Measurements from ENCODE around the gene MAN2B1. TPM values are rescaled to one million over a fixed set of nuclear protein-coding genes. Genes with fewer than 3 reads are reported as not detected.
A peak's percentile ranks its signal among the peaks of the same experiment; 100 is the strongest.
"Not testable (repeated sequence)": the region's sequence is repeated elsewhere in the genome, so short reads cannot be mapped to it uniquely, and the experiment has no call there.

The MAN2B1 gene
- polyA plus RNA-seq, 4 donors: 24.9 to 35.3 (median 29.7) TPM

DNA sequence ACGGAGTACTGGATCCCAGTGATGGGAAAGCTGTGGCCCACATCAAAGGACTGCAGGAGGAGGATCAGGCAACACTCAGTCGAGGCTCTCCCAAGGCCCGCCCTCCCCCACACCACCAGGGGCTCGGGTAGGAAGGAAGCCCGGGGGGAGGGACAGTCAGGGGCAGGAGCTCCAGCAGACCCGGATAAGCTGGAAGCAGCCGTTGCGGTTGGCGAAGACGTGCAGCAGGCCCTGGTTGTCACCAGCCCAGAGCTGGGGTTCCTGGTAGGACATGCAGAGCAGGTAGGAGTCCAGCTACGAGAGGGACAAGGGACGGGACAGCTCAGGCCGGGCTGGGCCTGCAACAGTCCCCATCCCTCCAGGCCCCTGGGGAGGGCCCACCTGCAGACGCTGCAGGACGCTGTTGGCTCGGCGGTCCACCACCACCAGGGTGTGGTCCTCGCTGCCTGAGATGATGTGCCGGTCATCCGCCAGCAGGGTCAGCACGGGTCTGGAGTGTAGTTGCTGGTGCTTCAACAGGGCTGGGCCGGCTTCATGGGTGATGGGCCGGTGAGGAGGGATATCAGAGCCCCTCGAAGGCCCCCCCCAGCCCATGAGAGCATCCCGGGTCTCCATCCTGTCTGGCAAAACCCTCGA is 23.2 kb upstream of the MAN2B1 start:
- DNase-seq (ENCODE audit: low read depth in 4 of 4, low spot score in 3 of 4): no peak

DNA sequence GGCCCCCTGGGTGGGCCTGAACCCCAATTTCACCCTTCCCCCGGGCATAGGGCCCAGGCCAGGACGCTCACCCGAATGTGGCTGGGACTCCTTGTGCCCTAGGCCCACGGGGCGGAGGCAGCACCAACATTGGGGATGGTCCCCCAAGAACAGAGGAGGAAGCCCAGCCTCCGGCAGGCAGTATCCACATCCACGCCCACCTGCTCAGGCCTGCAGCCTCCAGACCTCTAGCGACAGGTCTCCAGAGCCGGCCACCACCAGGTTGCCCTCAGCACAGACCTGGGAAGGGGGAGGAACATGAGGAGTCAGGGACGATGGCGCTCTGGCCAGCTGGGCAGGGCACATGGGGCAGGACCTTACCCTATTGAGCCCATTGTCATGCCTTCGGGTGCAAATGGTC is 22.5 kb upstream of the MAN2B1 start:
- DNase-seq (ENCODE audit: low read depth in 4 of 4, low spot score in 3 of 4): no peak

GRCh38 chr19:12687496-12688196 is 21.1 kb upstream of the MAN2B1 start, which contains the start of gene GNG14:
GNG14 (plus strand) TSS chr19:12687998; CDS start chr19:12688049, 51 bp downstream.
- no peak for DNase-seq (ENCODE audit: low read depth in 4 of 4, low spot score in 3 of 4)

- no peak for DNase-seq (ENCODE audit: low read depth in 4 of 4, low spot score in 3 of 4)
Observed at GRCh38 chr19:12685831-12686230, 19.3 kb upstream of the MAN2B1 start.

DNA sequence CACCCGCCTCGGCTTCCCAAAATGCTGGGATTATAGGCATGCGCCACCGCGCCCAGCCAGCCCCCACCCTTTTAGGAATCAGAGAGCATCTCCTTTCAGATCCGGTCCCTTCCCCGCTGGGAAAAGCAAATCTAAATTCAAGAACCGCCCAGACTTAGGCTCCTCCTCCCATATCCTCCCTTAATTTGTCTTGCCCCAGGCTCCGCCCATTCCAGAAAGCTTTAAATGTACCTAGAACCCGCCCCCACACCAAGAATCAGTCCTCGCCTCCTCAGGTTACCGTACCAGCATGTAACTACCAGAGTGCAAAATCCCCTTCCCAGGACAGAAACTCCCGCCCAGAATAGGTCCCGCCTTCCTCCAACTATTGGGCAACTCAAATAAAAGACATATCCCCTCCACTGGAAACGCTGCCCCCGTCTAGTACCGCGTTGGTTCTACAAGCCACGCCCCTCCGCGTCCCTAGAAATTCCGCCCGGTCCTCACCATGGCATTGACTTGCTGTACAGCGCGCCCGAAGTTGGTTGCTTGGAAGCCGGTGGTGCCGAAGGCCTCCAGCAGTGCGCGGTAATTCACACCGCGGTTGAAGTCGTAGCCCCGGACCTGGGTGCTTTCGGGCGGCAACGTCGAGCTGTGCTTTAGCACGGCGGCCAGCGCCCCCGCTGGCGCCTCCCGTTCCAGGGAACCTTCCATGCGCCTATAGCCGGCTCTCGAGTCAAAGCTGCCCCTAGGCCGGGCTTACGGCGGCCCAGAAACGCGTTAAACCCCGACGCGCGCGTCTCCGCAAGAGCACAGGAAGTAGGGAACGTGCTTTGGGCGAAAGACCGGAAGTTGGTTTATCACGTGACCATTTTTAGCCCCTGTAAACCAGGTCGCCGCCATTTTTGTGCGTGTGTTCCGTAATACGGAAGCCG is 14.8 kb upstream of the MAN2B1 start, which contains the start of gene DHPS:
Gene DHPS, minus strand, starts transcription at position 807 of the 914 bp plus-strand sequence. Its CDS starts 114 bp downstream, at position 693.
- DNase-seq (ENCODE audit: low read depth in 4 of 4, low spot score in 3 of 4): peak; percentile 94 to 97 (median 95)

DNA sequence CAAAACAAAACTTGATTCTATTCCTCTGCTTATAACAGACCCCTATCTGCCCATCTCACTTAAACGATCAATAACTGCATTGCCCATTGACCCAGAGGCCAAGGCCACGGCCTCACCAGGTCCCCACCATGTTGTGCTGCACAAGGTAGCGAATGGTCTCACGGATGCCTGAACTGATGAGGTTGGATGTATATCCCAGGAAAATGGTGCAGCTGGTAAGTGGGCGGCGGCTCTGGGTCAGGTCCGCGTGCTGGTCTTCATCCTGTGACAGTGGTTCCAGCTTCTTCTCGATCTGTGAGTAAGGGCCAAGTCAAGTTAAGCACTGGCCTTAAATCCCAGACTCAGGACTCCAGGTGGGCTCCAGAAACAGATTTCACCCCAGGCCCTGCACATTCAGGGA is 13.5 kb upstream of the MAN2B1 start:
- DNase-seq (ENCODE audit: low read depth in 4 of 4, low spot score in 3 of 4): no peak

- not testable (repeated sequence) for DNase-seq (ENCODE audit: low read depth in 4 of 4, low spot score in 3 of 4)
Observed at GRCh38 chr19:12678039-12678438, 11.5 kb upstream of the MAN2B1 start.

GRCh38 chr19:12676928-12677327 is 10.4 kb upstream of the MAN2B1 start:
- no peak for DNase-seq (ENCODE audit: low read depth in 4 of 4, low spot score in 3 of 4)

DNA sequence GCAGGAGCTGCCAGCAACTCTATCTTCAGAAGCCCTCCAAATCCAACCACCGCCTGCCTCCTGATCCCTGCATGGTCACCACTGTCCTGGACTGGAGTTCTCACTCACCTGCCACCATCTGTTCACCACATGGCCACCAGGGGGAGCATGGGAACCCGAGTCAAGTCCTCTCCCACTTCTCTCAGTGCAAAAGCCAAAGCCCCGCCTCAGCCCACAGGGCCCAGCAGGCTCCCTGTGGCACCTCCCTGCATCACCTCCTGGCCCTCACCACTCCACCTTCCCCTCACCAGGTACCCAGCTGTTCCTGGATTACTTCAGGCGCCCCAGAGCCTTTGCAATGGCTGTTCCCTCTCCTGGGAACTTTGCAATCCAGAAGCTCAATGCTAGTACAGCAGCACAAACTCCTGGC is 9.8 kb upstream of the MAN2B1 start:
- peak; percentile 55 to 63 (median 58) for DNase-seq (ENCODE audit: low read depth in 4 of 4, low spot score in 3 of 4)

- no peak for DNase-seq (ENCODE audit: low read depth in 4 of 4, low spot score in 3 of 4)
Observed at GRCh38 chr19:12675940-12676339, 9.4 kb upstream of the MAN2B1 start.

- DNase-seq (ENCODE audit: low read depth in 4 of 4, low spot score in 3 of 4): no peak
Observed at GRCh38 chr19:12675399-12675798, 8.9 kb upstream of the MAN2B1 start.

DNA sequence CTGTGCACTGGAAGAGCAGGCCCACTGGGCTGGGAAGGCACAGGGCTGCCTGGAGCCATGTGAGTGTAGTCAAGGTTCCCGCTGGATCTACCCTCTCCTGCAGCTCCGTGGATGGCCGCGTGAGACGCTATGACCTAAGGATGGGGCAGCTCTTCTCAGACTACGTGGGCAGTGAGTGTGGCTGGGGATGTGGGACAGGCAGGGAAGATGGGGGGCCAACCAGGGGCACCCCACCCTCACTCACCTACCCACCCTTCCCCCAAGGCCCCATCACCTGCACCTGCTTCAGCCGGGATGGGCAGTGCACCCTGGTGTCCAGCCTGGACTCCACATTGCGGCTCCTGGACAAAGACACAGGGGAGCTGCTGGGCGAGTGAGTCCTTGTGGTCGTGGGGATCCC is 6.2 kb upstream of the MAN2B1 start:
- DNase-seq (ENCODE audit: low read depth in 4 of 4, low spot score in 3 of 4): no peak

GRCh38 chr19:12670159-12670928 is 3.8 kb upstream of the MAN2B1 start:
- no peak for DNase-seq (ENCODE audit: low read depth in 4 of 4, low spot score in 3 of 4)

GRCh38 chr19:12669270-12670158 is 3.0 kb upstream of the MAN2B1 start:
- DNase-seq (ENCODE audit: low read depth in 4 of 4, low spot score in 3 of 4): peak; percentile 74 to 76 (median 75)

DNA sequence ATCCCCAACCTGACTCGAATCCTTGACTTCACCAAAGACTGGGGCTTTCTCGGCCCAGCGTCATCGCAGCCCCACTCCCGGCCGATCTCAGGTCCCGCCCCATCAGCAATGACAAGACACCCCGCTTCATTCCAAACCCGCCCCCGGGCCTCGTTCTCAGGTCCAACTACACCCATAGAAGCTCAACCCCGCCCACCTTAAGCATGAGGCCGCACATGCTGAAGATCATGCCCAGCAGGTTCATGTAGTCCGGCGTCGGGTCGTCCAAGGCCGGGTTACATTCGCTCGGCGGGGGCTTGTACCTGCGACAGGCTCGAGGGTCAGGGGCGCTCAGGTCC is 2.4 kb upstream of the MAN2B1 start:
- DNase-seq (ENCODE audit: low read depth in 4 of 4, low spot score in 3 of 4): no peak

DNA sequence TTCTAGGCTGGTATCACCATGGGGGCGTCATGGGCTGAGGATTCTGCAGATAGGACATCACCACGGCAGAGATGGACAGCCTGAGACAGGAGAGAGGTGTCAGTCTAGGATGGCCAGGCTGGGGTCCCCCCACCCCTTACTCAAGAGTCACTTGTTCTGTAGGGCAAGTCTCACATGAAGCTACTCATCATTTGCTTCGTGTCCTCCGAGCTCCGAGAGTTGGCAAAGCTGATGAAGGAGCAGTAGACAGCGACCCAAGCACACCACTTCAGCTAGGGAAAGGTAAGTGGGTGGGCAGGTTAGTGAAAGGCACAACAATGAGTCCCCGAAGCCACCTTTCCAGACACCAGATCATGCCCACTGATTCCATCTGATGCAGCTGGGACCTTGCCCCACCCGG is 1.8 kb upstream of the MAN2B1 start:
- DNase-seq (ENCODE audit: low read depth in 4 of 4, low spot score in 3 of 4): no peak

DNA sequence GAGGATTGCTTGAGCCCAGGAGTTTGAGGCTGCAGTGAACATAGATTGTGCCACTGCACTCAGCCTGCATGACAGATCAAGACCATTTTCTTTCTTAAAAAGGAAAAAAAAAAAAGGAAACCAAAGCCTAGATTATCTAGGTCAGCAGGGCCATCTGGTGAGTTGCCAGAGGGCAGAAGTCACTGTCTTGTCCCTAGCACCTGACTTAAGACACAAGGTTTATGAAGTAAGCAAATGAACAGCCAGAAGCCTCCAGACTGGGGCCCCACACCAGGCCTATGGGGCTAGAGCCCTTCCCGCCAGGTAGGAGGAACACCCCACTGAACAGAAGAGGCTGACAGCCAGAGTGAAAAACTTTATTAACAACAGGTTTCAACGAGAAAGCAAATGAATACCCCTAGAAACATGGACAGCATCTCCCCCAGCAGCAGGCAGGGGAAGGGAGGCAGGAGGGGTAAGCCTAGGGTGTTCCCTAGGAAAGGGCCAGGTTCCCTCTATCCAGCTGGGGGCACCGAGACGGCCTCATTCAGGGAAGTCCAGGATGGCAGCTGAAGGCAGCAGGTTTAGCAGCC is 1.3 kb upstream of the MAN2B1 start:
- no peak for DNase-seq (ENCODE audit: low read depth in 4 of 4, low spot score in 3 of 4)

DNA sequence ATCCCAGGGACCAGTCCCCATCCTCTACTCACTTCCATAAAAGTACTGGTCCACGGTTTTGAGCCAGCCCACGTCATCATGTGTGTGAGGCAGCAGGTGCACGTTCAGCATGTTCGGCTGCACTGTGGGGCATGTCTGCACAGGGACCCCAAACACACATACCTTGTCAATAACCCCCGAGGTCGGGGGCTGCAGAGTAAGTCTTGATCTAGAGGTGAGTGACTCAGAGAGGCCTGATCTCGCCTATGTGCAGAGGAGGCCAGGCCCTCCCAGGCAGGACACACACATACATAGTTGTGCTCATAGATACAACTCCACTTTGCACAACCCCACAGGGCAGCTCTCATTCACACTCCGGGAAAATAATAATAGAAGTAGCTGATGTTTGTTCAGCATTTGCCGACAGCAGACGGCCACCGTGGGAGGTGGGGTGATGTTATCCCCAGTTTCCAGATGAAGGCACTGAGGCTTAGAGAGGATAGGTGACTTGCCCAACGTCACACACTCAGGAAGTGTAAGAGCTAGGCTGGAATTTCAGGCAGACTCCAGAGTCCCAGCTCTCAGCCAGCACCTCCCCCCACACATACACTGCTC is 774 bp downstream of the MAN2B1 start:
- DNase-seq (ENCODE audit: low read depth in 4 of 4, low spot score in 3 of 4): no peak

DNA sequence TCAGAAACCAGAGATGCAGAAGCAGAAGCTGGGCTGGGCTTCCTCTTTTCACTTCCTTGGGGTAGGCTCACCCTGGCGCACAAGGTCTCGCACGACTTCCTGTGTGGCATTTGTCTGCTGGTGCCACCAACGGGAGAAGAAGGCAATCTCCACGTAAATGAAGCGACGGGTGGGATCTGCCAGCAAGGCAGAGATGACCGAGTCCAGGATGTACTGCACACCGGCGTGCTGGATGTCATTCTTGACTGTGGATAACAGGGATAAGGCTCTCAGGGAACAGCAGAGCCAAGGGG is 1.3 kb downstream of the MAN2B1 start:
- DNase-seq (ENCODE audit: low read depth in 4 of 4, low spot score in 3 of 4): no peak

Measured in right renal pelvis (tissue), 4 donors.